HG02885 (cell line): ENCODE results near the gene KRTAP5-2.

ENCODE experiments used
- ATAC-seq: cut with Tn5 transposase; IDR thresholded peaks from one replicate; pipeline ENCODE4 v1.9.1; 2021; ENCODE audit warnings: mild to moderate bottlenecking; ENCODE audit not compliant: unreplicated experiment, poor library complexity

Gene KRTAP5-2

GRCh38 chr11:1570531-1570895, 27.6 kb downstream of the KRTAP5-2 start:
- no peak for ATAC-seq

- no peak for ATAC-seq
Observed at GRCh38 chr11:1570001-1570453, 28.1 kb downstream of the KRTAP5-2 start.

GRCh38 chr11:1569251-1569780, 28.8 kb downstream of the KRTAP5-2 start:
- ATAC-seq, result no peak

- ATAC-seq, result no peak
Observed at GRCh38 chr11:1568441-1568911, 29.6 kb downstream of the KRTAP5-2 start.

- ATAC-seq, result no peak
Observed at GRCh38 chr11:1567721-1568100, 30.4 kb downstream of the KRTAP5-2 start.

- no peak for ATAC-seq
Observed at GRCh38 chr11:1567052-1567720, 30.9 kb downstream of the KRTAP5-2 start.

- ATAC-seq, result no peak
Observed at GRCh38 chr11:1566381-1567051, 31.6 kb downstream of the KRTAP5-2 start.

GRCh38 chr11:1565904-1566247, 32.2 kb downstream of the KRTAP5-2 start:
- no peak for ATAC-seq

GRCh38 chr11:1565173-1565903, 32.8 kb downstream of the KRTAP5-2 start:
- ATAC-seq, result no peak

GRCh38 chr11:1564535-1565172, 33.4 kb downstream of the KRTAP5-2 start:
- ATAC-seq, result no peak

- ATAC-seq, result no peak
Observed at GRCh38 chr11:1563697-1564534, 34.2 kb downstream of the KRTAP5-2 start.

GRCh38 chr11:1563149-1563638, 34.9 kb downstream of the KRTAP5-2 start:
- no peak for ATAC-seq

GRCh38 chr11:1562469-1563148, 35.5 kb downstream of the KRTAP5-2 start:
- no peak for ATAC-seq

GRCh38 chr11:1561955-1562354, 36.1 kb downstream of the KRTAP5-2 start:
- no peak for ATAC-seq

GRCh38 chr11:1561266-1561665, 36.8 kb downstream of the KRTAP5-2 start:
- ATAC-seq, result no peak

- no peak for ATAC-seq
Observed at GRCh38 chr11:1560649-1561251, 37.3 kb downstream of the KRTAP5-2 start.

- ATAC-seq, result no peak
Observed at GRCh38 chr11:1560002-1560648, 38.0 kb downstream of the KRTAP5-2 start.
